ENCODE data around the gene GJA5.

Gene GJA5

DNA sequence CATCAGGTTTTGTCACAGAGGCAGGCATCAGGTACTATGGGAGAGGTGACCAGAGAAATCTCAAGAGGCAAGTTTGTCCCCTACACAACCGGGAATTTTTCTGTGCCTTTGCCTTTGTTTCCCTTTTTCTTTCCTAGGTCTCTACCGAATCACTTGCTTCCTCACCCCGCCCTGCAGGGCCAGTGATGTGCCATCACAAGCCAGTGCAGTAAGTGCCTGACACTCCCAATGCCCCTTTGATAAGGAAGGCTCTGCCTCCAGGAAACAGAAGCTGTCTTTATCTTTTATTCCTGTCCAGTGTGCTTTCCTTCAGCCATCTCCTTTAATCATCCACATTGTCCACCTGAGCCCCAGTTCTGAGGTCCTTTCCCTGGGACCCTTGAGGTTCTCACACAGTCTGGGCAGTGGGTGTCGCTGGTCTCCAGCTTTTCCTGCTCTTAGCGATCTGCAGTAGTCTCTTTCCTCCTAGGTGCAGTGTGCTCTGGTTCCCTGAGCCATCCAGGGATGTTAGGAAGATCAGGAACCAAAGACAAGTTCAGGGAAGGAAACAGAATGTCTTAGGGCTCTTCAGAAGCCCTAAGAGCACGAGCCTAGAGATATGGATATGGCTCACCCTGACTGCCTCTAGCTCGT is 36.6 kb downstream of the GJA5 start:
- DNase-seq, result peak; percentile 16

DNA sequence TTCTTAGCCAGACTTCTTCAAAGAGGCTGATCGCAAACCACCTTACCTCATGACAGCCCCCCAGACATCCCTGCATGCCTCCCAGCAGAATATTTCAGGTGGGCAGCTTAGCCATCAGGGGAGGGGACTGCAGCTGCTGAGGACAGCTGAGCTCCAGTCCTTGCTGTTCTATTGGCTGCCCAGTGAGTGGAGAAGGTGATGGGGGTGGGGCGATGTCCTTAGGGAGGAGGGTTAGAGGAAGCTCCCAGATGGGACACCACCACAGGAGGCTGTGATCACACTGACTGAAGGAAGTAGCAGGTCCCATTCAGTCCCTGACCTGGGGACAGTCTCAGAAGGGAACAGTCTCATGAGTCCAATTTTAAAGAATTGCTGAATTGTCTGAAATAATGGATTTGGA is 38.3 kb downstream of the GJA5 start:
- no peak for DNase-seq

- DNase-seq, result no peak
These were observed 38.7 kb downstream of the GJA5 start for GRCh38 chr1:147721716-147722115.

DNA sequence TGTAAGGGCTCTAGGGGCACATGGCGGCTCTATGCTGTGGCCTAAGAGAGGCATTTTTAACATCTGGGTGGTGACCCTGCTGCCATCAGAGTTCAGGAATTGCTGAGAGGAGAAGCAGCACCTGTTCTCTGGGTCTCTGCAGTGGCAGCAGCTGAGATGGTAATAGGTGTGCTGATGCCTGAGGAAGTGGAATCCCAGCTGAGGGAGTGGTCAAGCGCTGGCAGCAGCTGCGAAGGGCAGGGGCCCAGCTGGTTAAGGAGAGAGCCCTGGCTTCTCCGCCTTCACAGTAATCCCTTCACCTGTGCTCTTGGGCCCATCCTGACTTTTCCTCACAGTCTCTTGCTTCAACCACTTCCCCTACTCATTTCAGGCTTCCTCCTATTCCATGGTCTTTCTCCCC is 39.8 kb downstream of the GJA5 start:
- no peak for DNase-seq

- DNase-seq, result no peak
These were observed 40.6 kb downstream of the GJA5 start for GRCh38 chr1:147719711-147720225.

DNA sequence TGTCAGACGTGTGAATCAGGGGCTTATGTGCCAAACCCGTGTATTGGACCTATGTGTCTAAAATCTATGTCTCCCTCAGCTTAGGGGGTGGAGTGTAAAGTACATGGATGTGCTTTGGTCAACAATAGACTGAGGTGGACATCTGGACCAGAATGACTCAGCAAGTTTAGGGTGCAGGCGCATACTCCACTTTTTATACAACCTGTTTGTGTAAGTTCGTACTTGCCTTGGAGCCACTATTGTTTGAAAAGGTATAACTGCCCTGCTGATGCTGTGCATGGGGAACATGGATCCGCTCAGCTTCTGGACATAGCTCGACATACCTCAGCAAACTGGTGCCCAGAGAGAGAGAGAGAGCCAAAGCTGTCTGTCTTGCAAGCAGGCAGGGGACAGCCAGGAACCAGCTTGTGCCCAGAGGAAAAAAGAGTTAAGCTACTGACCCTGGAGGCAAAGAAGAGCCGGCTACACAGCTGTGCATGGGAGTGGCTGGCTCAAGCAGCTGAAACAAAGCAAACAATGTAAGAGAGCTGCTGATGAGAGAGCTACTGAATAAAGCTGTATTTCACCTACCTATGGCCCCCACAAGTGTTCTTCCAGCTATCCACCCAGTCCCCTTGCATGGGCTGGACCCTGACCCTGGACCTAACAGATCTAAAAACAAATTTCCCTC is 41.2 kb downstream of the GJA5 start:
- no peak for DNase-seq

- no peak for DNase-seq
These were observed 42.7 kb downstream of the GJA5 start for GRCh38 chr1:147717706-147718097.

GRCh38 chr1:147717051-147717705 is 43.2 kb downstream of the GJA5 start:
- peak; percentile 37 for DNase-seq

DNA sequence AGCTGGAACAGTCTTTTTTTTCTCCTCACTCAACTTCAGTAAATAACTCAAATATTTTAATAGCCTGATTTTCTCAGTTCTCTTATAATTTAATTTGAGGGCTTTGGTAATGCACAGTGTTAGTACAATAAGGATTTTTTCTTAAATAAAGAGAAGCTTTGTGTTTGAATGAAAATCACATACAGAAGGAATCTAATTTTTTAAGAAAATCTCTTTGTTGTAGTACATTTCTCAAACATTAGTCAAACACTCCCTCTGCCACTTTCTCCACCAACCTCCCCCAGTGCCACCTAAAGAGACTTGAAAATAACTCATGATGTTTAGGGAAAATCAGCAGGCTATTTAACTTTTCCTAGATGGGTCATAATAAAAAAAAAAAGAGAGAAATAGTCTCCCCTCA is 47.8 kb downstream of the GJA5 start:
- no peak for DNase-seq
